ENCODE results near the gene ELF2.

ELF2 gene

GRCh38 chr4:139084804-139085093, 92.3 kb downstream of the ELF2 start:
- H2AFZ ChIP-seq (ENCODE audit: low read depth, low read length) = peak overlapping the region; percentile 70
- peaks cover 27% of the 10 kb centered on the region; the same call in 1 of the 2 replicates for H4K20me1 ChIP-seq (ENCODE audit: insufficient read depth, low read length)
- H3K27ac ChIP-seq (ENCODE audit: low read length) = peak overlapping the region; percentile 99
- ATAC-seq (ENCODE audit: insufficient read depth, low read depth) = no peak
- no peaks in the 10 kb centered on the region for H3K9me3 ChIP-seq (ENCODE audit: insufficient read depth, low read length, severe bottlenecking)
- peak overlapping the region; percentile 92 for H3K9ac ChIP-seq (ENCODE audit: low read depth, low read length)
- peaks cover 32% of the 10 kb centered on the region for H3K4me1 ChIP-seq (ENCODE audit: insufficient read depth, low read length)
- no peak for TF ChIP-seq CTCF (IDR thresholded peaks at IDR 0.05; ENCODE audit: borderline replicate concordance, extremely low read depth, low read length, poor library complexity, severe bottlenecking)
- TF ChIP-seq EZH2 (IDR thresholded peaks at IDR 0.05; ENCODE audit: borderline replicate concordance, low read depth, low read length, severe bottlenecking) = no peak
- DNase-seq = no peak
- peak overlapping the region; percentile 72 for H3K4me2 ChIP-seq (ENCODE audit: insufficient read depth, low read length)
- H3K36me3 ChIP-seq (ENCODE audit: insufficient read depth, low read length) = peaks cover 13% of the 10 kb centered on the region; the same call in 1 of the 2 replicates
- H3K4me3 ChIP-seq (ENCODE audit: low read depth in 1 of 2, low read length in 2 of 2) = peak overlapping the region; percentile 96 to 99; a peak in 3 of 4 replicates
- H3K79me2 ChIP-seq (ENCODE audit: insufficient read depth, low read length) = peaks cover 43% of the 10 kb centered on the region
- H3K27me3 ChIP-seq (ENCODE audit: insufficient read depth, low read length, poor library complexity) = no peaks in the 10 kb centered on the region

- H3K27ac ChIP-seq (ENCODE audit: low read length) = peak overlapping the region; percentile 99
- H3K27me3 ChIP-seq (ENCODE audit: insufficient read depth, low read length, poor library complexity) = no peaks in the 10 kb centered on the region
- DNase-seq = peak; percentile 92
- peak overlapping the region; percentile 97 for H2AFZ ChIP-seq (ENCODE audit: low read depth, low read length)
- H3K9ac ChIP-seq (ENCODE audit: low read depth, low read length) = peak overlapping the region; percentile 92
- peaks cover 49% of the 10 kb centered on the region for H3K79me2 ChIP-seq (ENCODE audit: insufficient read depth, low read length)
- peak; percentile 70 for ATAC-seq (ENCODE audit: insufficient read depth, low read depth)
- H3K4me1 ChIP-seq (ENCODE audit: insufficient read depth, low read length) = peaks cover 32% of the 10 kb centered on the region
- H3K9me3 ChIP-seq (ENCODE audit: insufficient read depth, low read length, severe bottlenecking) = no peaks in the 10 kb centered on the region
- H3K4me3 ChIP-seq (ENCODE audit: low read depth in 1 of 2, low read length in 2 of 2) = peak overlapping the region; percentile 96 to 99; a peak in 3 of 4 replicates
- peak overlapping the region; percentile 72 for H3K4me2 ChIP-seq (ENCODE audit: insufficient read depth, low read length)
- peaks cover 13% of the 10 kb centered on the region; the same call in 1 of the 2 replicates for H3K36me3 ChIP-seq (ENCODE audit: insufficient read depth, low read length)
- H4K20me1 ChIP-seq (ENCODE audit: insufficient read depth, low read length) = peaks cover 30% of the 10 kb centered on the region; the same call in 1 of the 2 replicates
- TF ChIP-seq CTCF (IDR thresholded peaks at IDR 0.05; ENCODE audit: borderline replicate concordance, extremely low read depth, low read length, poor library complexity, severe bottlenecking) (peak; percentile 36), EZH2 (IDR thresholded peaks at IDR 0.05; ENCODE audit: borderline replicate concordance, low read depth, low read length, severe bottlenecking) (no peak)
Measured at GRCh38 chr4:139083956-139084803, 92.8 kb downstream of the ELF2 start.

DNA sequence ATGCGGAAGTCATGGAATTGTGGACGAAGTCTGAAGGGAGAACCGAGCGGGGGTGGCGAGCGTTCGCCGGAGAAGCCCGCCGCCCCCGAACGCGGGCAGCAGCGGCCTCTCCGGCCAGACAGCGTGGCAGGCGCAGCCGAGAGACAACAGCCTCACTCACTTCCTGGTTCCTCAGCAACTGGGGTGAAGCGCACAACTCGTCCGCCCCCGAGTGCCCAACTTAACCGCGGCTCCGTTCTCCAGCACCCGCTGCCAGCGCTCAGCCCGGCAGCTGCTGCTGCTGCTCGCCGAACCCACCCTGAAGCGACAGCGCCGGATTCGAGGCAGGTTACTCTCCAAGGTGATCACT, 93.4 kb downstream of the ELF2 start:
- H3K9ac ChIP-seq (ENCODE audit: low read depth, low read length) = peak overlapping the region; percentile 92
- peaks cover 55% of the 10 kb centered on the region for H3K79me2 ChIP-seq (ENCODE audit: insufficient read depth, low read length)

More for the DNA sequence above, 93.4 kb downstream of the ELF2 start:
- ATAC-seq (ENCODE audit: insufficient read depth, low read depth) (peak; percentile 25), DNase-seq (no peak)
- Histone ChIP-seq H3K9me3 (ENCODE audit: insufficient read depth, low read length, severe bottlenecking) (no peaks in the 10 kb centered on the region), H4K20me1 (ENCODE audit: insufficient read depth, low read length) (peaks cover 34% of the 10 kb centered on the region; the same call in 1 of the 2 replicates), H3K27me3 (ENCODE audit: insufficient read depth, low read length, poor library complexity) (no peaks in the 10 kb centered on the region), H3K4me3 (ENCODE audit: low read depth in 1 of 2, low read length in 2 of 2) (peak overlapping the region; percentile 96 to 99), H3K4me2 (ENCODE audit: insufficient read depth, low read length) (peak overlapping the region; percentile 72), H2AFZ (ENCODE audit: low read depth, low read length) (peak overlapping the region; percentile 97), H3K4me1 (ENCODE audit: insufficient read depth, low read length) (peaks cover 32% of the 10 kb centered on the region), H3K36me3 (ENCODE audit: insufficient read depth, low read length) (peaks cover 13% of the 10 kb centered on the region; the same call in 1 of the 2 replicates), H3K27ac (ENCODE audit: low read length) (peak overlapping the region; percentile 99)
- TF ChIP-seq CTCF (IDR thresholded peaks at IDR 0.05; ENCODE audit: borderline replicate concordance, extremely low read depth, low read length, poor library complexity, severe bottlenecking) (peak; percentile 43), EZH2 (IDR thresholded peaks at IDR 0.05; ENCODE audit: borderline replicate concordance, low read depth, low read length, severe bottlenecking) (no peak)

All from DND-41 (cell line).